Spleen (tissue), 11 donors: ENCODE measurements around the gene KIF3C. TPM values are rescaled to one million over a fixed set of nuclear protein-coding genes. Genes with fewer than 3 reads are reported as not detected.
"Not testable (repeated sequence)": the region's sequence is repeated elsewhere in the genome, so short reads cannot be mapped to it uniquely, and the experiment has no call there.

Source experiments
- DNase-seq: peaks from one replicate; pipeline ENCODE4 v3.0.0-alpha.2; 2020
- H3K27ac ChIP-seq, 8 donors: fragments of 200-600 bp; sonication (generic) in 7 of 8; 1 replicate in 4 of 8; 2 replicates in 4 of 8; pipeline versions ENCODE4 v1.5.0 to v1.8.0; 2016 to 2021; ENCODE audit warnings: inconsistent platforms in 4 of 8, mild to moderate bottlenecking in 4 of 8, moderate library complexity in 1 of 8
- H3K27me3 ChIP-seq, 7 donors: fragments of 200-600 bp; sonication (generic) in 6 of 7; replicated peaks in 1 of 7; 1 replicate in 4 of 7; 2 replicates in 3 of 7; pipeline versions ENCODE4 v1.5.0 to v1.8.0; 2016 to 2021; ENCODE audit warnings: inconsistent platforms in 3 of 7, mild to moderate bottlenecking in 1 of 7
- H3K36me3 ChIP-seq, 6 donors: fragments of 200-600 bp; sonication (generic) in 5 of 6; 1 replicate in 4 of 6; 2 replicates in 2 of 6; pipeline versions ENCODE4 v1.5.0 to v1.8.0; 2016 to 2021; ENCODE audit warnings: inconsistent platforms in 2 of 6
- H3K4me1 ChIP-seq, 6 donors: fragments of 200-600 bp; sonication (generic) in 5 of 6; 1 replicate in 3 of 6; 2 replicates in 3 of 6; pipeline versions ENCODE4 v1.5.0 to v1.8.0; 2016 to 2021; ENCODE audit warnings: inconsistent platforms in 3 of 6
- H3K4me3 ChIP-seq, 8 donors: fragments of 200-600 bp; sonication (generic) in 7 of 8; 1 replicate in 4 of 8; 2 replicates in 4 of 8; pipeline versions ENCODE4 v1.5.0 to v1.8.0; 2016 to 2021; ENCODE audit warnings: inconsistent platforms in 4 of 8, mild to moderate bottlenecking in 4 of 8, moderate library complexity in 2 of 8
- H3K9me3 ChIP-seq, 8 donors: fragments of 200-600 bp; sonication (generic) in 7 of 8; 1 replicate in 4 of 8; 2 replicates in 4 of 8; pipeline versions ENCODE4 v1.5.0 to v1.8.0; 2016 to 2021; ENCODE audit warnings: inconsistent platforms in 4 of 8
- POLR2A ChIP-seq, 3 donors: fragments of 450-650 bp; IDR thresholded peaks; one replicate each; pipeline ENCODE4 v1.5.1; 2017; ENCODE audit warnings: antibody characterized with exemption in 3 of 3, mild to moderate bottlenecking in 1 of 3
- POLR2AphosphoS5 ChIP-seq, 3 donors: sonication (generic); formaldehyde crosslinking; IDR thresholded peaks; one replicate each; pipeline ENCODE4 v1.5.1; 2017; ENCODE audit warnings: antibody characterized with exemption in 3 of 3
- WGBS, 5 donors: extraction: QIAGEN DNeasy Blood & Tissue Kit in 3 of 5; methylation state at CpG; one replicate each; pipeline versions ENCODE4 v1.1.5 to v1.1.7; 2013 to 2018; 5-methylcytosine and 5-hydroxymethylcytosine counted together
- intact Hi-C: fragments of 100-400 bp; cut with DNase I; formaldehyde crosslinking; loops from one replicate; pipeline ENCODE4 v1.15.0; 2023; ENCODE audit warnings: low total_unique reads
- polyA plus RNA-seq, 3 donors: library from polyadenylated mRNA; stranded (reverse); fragments of 200-250 nt; gene quantifications; one replicate each; pipeline ENCODE4 v1.2.1, GENCODE V29; 2013
- total RNA-seq, 7 donors: library from RNA; depleted of rRNA in 3 of 7; stranded (reverse); fragments of >200 nt in 3 of 7; fragmentation: NEBNext Ultra II Directional in 4 of 7; extraction: Animal tissue kit (Norgen Biotek cat#: 25700) in 4 of 7; gene quantifications; one replicate each; pipeline versions ENCODE4 v1.1.0 to v1.2.1, GENCODE V29; 2016 to 2021
- TF ChIP-seq, protein P1 (sequence below), 11 experiments: fragments of 200-600 bp in 7 of 11; fragments of 450-650 bp in 4 of 11; sonication (generic) in 4 of 11; IDR thresholded peaks in 8 of 11; conservative IDR thresholded peaks in 3 of 11; 1 replicate in 7 of 11; 2 replicates in 4 of 11; pipeline versions ENCODE4 v1.4.0 to v1.8.0; 2016 to 2021; ENCODE audit warnings: antibody characterized with exemption in 11 of 11, inconsistent platforms in 4 of 11, mild to moderate bottlenecking in 1 of 11
- donor health status: healthy with polysubstance abuse.
- donor health status: DM: no; HTN: no; CAD: no; lungs with moderate emphysema.
- donor health status: DM: no; HTN: no; CAD: no.
- donor health status: Bipolar disorder and iron deficiency.
- donor health status: healthy.
- donor health status: DM: no; HTN: no; CAD: no.
- donor health status: DM: yes; HTN: yes; CAD: no.

Gene KIF3C
- total and polyA plus RNA-seq, 10 donors, result 0.33 to 6.5 (median 3.8) TPM

- intact Hi-C loops, result no loop called here
- H3K4me3 ChIP-seq, result peak overlapping the region in 1 of 8 donors; percentile 44
- H3K27ac ChIP-seq, result peak overlapping the region in 7 of 8 donors; percentile 62 to 90 (median 85)
- DNase-seq, result peak; percentile 81
- no peaks in the 10 kb centered on the region for H3K9me3 ChIP-seq
- peaks cover 11 to 64% (median 21%) of the 10 kb centered on the region in 6 donors for H3K4me1 ChIP-seq
- WGBS, 5 donors, result 51 to 62% (median 56%) methylated on average over 9 of the region's 9 CpGs
- H3K27me3 ChIP-seq, result no peaks in the 10 kb centered on the region
- TF ChIP-seq, protein P1, sequence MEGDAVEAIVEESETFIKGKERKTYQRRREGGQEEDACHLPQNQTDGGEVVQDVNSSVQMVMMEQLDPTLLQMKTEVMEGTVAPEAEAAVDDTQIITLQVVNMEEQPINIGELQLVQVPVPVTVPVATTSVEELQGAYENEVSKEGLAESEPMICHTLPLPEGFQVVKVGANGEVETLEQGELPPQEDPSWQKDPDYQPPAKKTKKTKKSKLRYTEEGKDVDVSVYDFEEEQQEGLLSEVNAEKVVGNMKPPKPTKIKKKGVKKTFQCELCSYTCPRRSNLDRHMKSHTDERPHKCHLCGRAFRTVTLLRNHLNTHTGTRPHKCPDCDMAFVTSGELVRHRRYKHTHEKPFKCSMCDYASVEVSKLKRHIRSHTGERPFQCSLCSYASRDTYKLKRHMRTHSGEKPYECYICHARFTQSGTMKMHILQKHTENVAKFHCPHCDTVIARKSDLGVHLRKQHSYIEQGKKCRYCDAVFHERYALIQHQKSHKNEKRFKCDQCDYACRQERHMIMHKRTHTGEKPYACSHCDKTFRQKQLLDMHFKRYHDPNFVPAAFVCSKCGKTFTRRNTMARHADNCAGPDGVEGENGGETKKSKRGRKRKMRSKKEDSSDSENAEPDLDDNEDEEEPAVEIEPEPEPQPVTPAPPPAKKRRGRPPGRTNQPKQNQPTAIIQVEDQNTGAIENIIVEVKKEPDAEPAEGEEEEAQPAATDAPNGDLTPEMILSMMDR (IDR thresholded peaks at IDR 0.05 in 8 of 11, conservative IDR thresholded peaks at IDR 0.05 in 3 of 11), result peak in 1 of 11 experiments; percentile 13
- TF ChIP-seq POLR2AphosphoS5 (IDR thresholded peaks at IDR 0.05), result peak; percentile 47 to 69 (median 55)
- TF ChIP-seq POLR2A (IDR thresholded peaks at IDR 0.05), result no peak
- H3K36me3 ChIP-seq, result no peaks in the 10 kb centered on the region
Observed at GRCh38 chr2:26002632-26003310, 20.5 kb upstream of the KIF3C start.

DNA sequence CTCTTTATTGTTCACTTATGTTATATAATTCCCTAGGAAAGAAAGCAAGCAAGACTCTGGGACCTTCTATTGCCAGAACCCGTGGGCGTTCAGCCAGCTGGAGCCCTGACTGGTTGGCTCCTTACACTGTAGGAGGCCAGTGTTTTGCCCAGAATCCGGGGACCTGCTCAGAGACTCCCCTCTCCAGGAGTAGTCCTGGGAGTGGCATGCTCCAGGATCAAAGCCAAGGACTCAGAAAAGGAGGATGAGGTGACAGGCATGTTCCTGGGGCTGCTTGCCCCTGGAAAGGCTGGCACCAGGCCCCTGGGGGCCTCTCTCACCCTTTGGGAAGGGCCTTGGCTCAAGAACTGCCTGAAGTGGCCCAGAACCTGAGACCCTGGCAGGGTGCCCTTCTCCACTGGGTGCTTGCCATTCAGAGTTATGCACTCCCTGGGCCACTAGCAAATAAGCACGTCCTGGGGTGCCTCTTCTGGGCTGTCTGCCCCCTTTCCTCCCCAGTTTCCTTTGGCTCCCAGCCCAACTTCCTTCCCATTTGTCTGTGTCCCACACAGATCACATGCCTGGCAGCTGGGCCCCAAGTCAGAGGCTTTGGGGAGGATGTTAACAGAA is 19.6 kb upstream of the KIF3C start:
- peak; percentile 74 for DNase-seq

GRCh38 chr2:26000561-26001082 is 18.3 kb upstream of the KIF3C start:
- Histone ChIP-seq H3K27ac (peak overlapping the region in 3 of 8 donors; percentile 85 to 90 (median 86)), H3K9me3 (no peaks in the 10 kb centered on the region), H3K4me3 (no peak overlapping the region), H3K36me3 (no peaks in the 10 kb centered on the region), H3K4me1 (peaks cover 11 to 57% (median 23%) of the 10 kb centered on the region in 6 donors), H3K27me3 (no peaks in the 10 kb centered on the region)
- DNase-seq, result no peak
- TF ChIP-seq POLR2A (IDR thresholded peaks at IDR 0.05) (no peak), POLR2AphosphoS5 (IDR thresholded peaks at IDR 0.05) (no peak)
- TF ChIP-seq, protein P1 (IDR thresholded peaks at IDR 0.05 in 8 of 11, conservative IDR thresholded peaks at IDR 0.05 in 3 of 11), result no peak
- 48 to 84% (median 73%) methylated on average over 3 to 5 of the region's 5 CpGs for WGBS, 5 donors
- intact Hi-C loops, result no loop called here

More for the DNA sequence above, 19.6 kb upstream of the KIF3C start:
- Histone ChIP-seq H3K4me1 (peaks cover 11 to 60% (median 23%) of the 10 kb centered on the region in 6 donors), H3K36me3 (no peaks in the 10 kb centered on the region), H3K4me3 (peak overlapping the region in 1 of 8 donors; percentile 44), H3K27me3 (no peaks in the 10 kb centered on the region), H3K27ac (peak overlapping the region in 7 of 8 donors; percentile 62 to 90 (median 85)), H3K9me3 (no peaks in the 10 kb centered on the region)
- TF ChIP-seq, protein P1 (IDR thresholded peaks at IDR 0.05 in 8 of 11, conservative IDR thresholded peaks at IDR 0.05 in 3 of 11), result no peak
- TF ChIP-seq POLR2A (IDR thresholded peaks at IDR 0.05), result no peak
- peak in 1 of 3 donors; percentile 17 for TF ChIP-seq POLR2AphosphoS5 (IDR thresholded peaks at IDR 0.05)
- intact Hi-C loops, result no loop called here
- WGBS, 5 donors, result 29 to 40% (median 30%) methylated on average over 4 of the region's 4 CpGs

DNA sequence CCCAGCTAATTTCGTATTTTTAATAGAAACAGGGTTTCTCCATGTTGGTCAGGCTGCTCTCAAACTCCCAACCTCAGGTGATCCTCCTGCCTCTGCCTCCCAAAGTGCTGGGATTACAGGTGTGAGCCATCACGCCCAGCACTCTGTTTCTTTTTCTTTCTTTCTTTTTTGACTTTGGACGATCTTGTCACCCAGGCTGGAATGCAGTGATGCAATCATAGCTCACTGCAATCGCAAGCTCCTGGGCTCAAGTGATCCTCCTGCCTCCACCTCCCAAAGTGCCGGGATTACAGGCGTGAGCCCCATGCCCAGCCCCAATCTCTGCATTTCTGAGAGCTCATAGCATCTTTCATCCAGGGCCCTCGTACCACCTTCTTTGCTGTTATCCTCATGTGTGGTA is 17.1 kb upstream of the KIF3C start:
- H3K9me3 ChIP-seq, H3K4me3 ChIP-seq, H3K27me3 ChIP-seq, DNase-seq, H3K36me3 ChIP-seq: not testable (repeated sequence)
- intact Hi-C loops, result loop anchor here (10.0 kb wide), 1 partner anchor 145 kb away; no protein-coding TSS in a partner anchor
- 78 to 95% (median 86%) methylated on average over 7 of the region's 7 CpGs for WGBS, 5 donors
- peak overlapping the region in 1 of 8 donors; percentile 90 for H3K27ac ChIP-seq
- H3K4me1 ChIP-seq, result peaks cover 11 to 48% (median 23%) of the 10 kb centered on the region in 6 donors

DNA sequence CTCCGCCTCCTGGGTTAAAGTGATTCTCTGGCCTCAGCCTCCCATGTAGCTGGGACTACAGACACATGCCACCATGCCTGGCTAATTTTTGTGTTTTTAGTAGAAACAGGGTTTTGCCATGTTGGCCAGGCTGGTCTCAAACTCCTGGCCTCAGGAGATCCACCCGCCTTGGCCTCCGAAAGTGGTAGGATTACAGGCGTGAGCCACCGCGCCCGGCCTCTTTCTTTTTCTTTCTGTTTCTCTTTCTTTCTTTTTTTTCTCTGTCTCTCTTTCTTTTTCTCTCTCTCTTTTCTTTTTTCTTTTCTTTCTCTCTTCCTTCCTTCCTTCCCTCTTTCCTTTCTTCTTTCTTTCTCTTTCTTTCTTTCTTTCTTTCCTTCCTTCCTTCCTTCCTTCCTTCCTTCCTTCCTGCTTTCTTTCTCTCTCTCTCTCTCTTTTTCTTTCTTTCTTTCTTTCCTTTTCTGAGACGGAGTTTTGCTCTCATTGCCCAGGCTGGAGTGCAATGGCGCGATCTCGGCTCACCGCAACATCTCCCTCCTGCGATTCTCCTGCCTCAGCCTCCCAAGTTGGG is 16.6 kb upstream of the KIF3C start:
- H3K27me3 ChIP-seq, H3K4me3 ChIP-seq, DNase-seq, H3K9me3 ChIP-seq, H3K27ac ChIP-seq, H3K36me3 ChIP-seq: not testable (repeated sequence)
- WGBS, 5 donors, result 95 to 97% (median 95%) methylated on average over 13 of the region's 13 CpGs
- intact Hi-C loops, result loop anchor here (10.0 kb wide), 1 partner anchor 146 kb away; no protein-coding TSS in a partner anchor
- H3K4me1 ChIP-seq, result peaks cover 11 to 48% (median 23%) of the 10 kb centered on the region in 6 donors
